Neural progenitor cell (in vitro differentiated cells): ENCODE measurements around the gene PPP2R3C. TPM values are rescaled to one million over a fixed set of nuclear protein-coding genes. Genes with fewer than 3 reads are reported as not detected.

Source experiments
- DNase-seq: peaks from one replicate; pipeline ENCODE4 v3.0.0-alpha.2; 2016; ENCODE audit warnings: low spot score
- H2AFZ ChIP-seq: fragments of 200-600 bp; sonication (generic); replicated peaks from 2 replicates; pipeline ENCODE4 v1.6.1; 2016; ENCODE audit warnings: antibody characterized with exemption
- H3F3A ChIP-seq: fragments of 200-600 bp; sonication (generic); 2 replicates; pipeline ENCODE4 v1.6.1; 2016; ENCODE audit warnings: antibody characterized with exemption, low read depth
- H3K27ac ChIP-seq: fragments of 200-600 bp; sonication (generic); 2 replicates; pipeline ENCODE4 v1.5.1; 2016; ENCODE audit warnings: mild to moderate bottlenecking
- H3K27me3 ChIP-seq: fragments of 200-600 bp; sonication (generic); 2 replicates; pipeline ENCODE4 v1.6.1; 2016; ENCODE audit warnings: mild to moderate bottlenecking, moderate library complexity
- H3K36me3 ChIP-seq: fragments of 200-600 bp; sonication (generic); 2 replicates; pipeline ENCODE4 v1.5.1; 2016
- H3K4me1 ChIP-seq: fragments of 200-600 bp; sonication (generic); 2 replicates; pipeline ENCODE4 v1.6.1; 2016; ENCODE audit warnings: mixed run types
- H3K4me2 ChIP-seq: fragments of 200-600 bp; sonication (generic); 2 replicates; pipeline ENCODE4 v1.6.1; 2016
- H3K4me3 ChIP-seq: fragments of 200-600 bp; sonication (generic); 2 replicates; pipeline ENCODE4 v1.5.1; 2016
- H3K79me2 ChIP-seq: fragments of 200-600 bp; sonication (generic); 2 replicates; pipeline ENCODE4 v1.6.1; 2016; ENCODE audit warnings: low read depth
- H3K9ac ChIP-seq: fragments of 200-600 bp; sonication (generic); 2 replicates; pipeline ENCODE4 v1.6.1; 2016
- H3K9me3 ChIP-seq: fragments of 200-600 bp; sonication (generic); 2 replicates; pipeline ENCODE4 v1.5.1; 2016; ENCODE audit warnings: low read depth
- H4K20me1 ChIP-seq: fragments of 200-600 bp; sonication (generic); 2 replicates; pipeline ENCODE4 v1.6.1; 2016; ENCODE audit warnings: low read depth
- H3K27ac Mint-ChIP-seq: 3 replicates; pipeline ENCODE4 v1.8.0; 2021; ENCODE audit warnings: mixed read lengths
- H3K27me3 Mint-ChIP-seq: 2 replicates; pipeline ENCODE4 v1.8.0; 2022; ENCODE audit warnings: low read depth, mild to moderate bottlenecking, inconsistent platforms, moderate library complexity, mixed read lengths; ENCODE audit not compliant: insufficient read depth
- H3K36me3 Mint-ChIP-seq: 3 replicates; pipeline ENCODE4 v1.8.0; 2021; ENCODE audit warnings: mixed read lengths
- H3K4me1 Mint-ChIP-seq: 3 replicates; pipeline ENCODE4 v1.8.0; 2021; ENCODE audit warnings: mixed read lengths
- H3K4me3 Mint-ChIP-seq: 3 replicates; pipeline ENCODE4 v1.8.0; 2021; ENCODE audit warnings: mild to moderate bottlenecking, moderate library complexity, mixed read lengths
- H3K9me3 Mint-ChIP-seq: 3 replicates; pipeline ENCODE4 v1.8.0; 2020; ENCODE audit warnings: mixed read lengths
- EZH2 ChIP-seq: fragments of 200-600 bp; sonication (generic); IDR thresholded peaks from 2 replicates; pipeline ENCODE4 v1.6.1; 2017; ENCODE audit warnings: antibody characterized with exemption, mild to moderate bottlenecking, moderate library complexity
- EZH2phosphoT487 ChIP-seq: fragments of 200-600 bp; sonication (generic); IDR thresholded peaks from 2 replicates; pipeline ENCODE4 v1.6.1; 2017; ENCODE audit warnings: antibody characterized with exemption
- total RNA-seq: library from RNA; depleted of rRNA; stranded (reverse); fragments of >200 nt; gene quantifications from 2 replicates; pipeline ENCODE4 v1.2.3, GENCODE V29; 2015; ENCODE audit warnings: low replicate concordance
- TF ChIP-seq, protein P1 (sequence below): fragments of 200-600 bp; sonication (generic); IDR thresholded peaks from 2 replicates; pipeline ENCODE4 v1.5.1; 2017; ENCODE audit warnings: antibody characterized with exemption, mild to moderate bottlenecking

The PPP2R3C gene
- total RNA-seq, 1 donor from 2014 or later: 67.4 TPM

DNA sequence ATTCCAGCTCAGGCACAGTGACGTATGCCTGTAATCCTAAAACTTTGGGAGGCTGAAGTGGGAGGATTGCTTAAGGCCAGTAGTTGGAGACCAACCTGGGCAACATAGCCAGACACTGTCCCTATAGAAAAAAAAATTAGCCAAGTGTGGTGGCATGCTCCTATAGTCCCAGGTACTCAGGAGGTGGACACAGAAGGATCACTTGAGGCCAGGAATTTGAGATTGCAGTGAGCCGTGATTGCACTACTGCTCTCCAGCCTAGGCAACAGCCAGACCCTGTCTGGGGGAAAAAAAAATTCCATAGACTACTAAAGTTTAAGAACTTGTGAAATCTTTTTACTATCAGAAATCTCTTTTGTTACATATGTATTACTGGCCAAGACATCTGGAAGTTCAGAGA lies 69.2 kb downstream of the PPP2R3C start:
- no peak overlapping the region for H3K9ac ChIP-seq
- H3K9me3 Mint-ChIP-seq: no peaks in the 10 kb centered on the region

DNA sequence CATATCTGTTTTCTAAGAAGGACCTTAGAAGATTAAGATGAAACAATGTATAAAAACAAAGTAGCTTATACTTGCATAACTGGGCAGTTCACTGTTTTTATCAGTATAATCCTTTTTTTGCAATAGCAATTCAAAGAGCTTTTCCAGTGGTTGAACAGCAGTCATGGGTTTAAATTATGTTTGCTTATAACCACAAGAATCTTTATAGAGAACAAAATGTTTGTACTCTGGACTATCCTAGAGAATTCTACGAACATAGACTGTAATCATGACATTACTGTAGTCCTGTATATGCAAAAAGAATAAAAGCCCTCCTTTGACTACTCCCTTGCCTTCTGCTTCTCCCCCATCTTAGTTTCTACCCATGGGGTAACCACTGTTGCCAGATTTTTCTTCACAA lies 70.0 kb downstream of the PPP2R3C start:
- H3K27ac Mint-ChIP-seq: no peak overlapping the region
- H2AFZ ChIP-seq: no peak overlapping the region
- peaks cover 10% of the 10 kb centered on the region for H3K79me2 ChIP-seq
- peaks cover 17% of the 10 kb centered on the region for H3K36me3 Mint-ChIP-seq
- H3K9ac ChIP-seq: no peak overlapping the region
- H3K4me2 ChIP-seq: no peak overlapping the region
- peaks cover 3% of the 10 kb centered on the region for H3K36me3 ChIP-seq
- no peak for DNase-seq
- H3K9me3 Mint-ChIP-seq: no peaks in the 10 kb centered on the region
- H3K4me1 ChIP-seq: peaks cover 6% of the 10 kb centered on the region
- no peak overlapping the region for H3K4me3 Mint-ChIP-seq
- no peak overlapping the region for H3K4me3 ChIP-seq
- no peaks in the 10 kb centered on the region for H3K27me3 Mint-ChIP-seq
- H3K27me3 ChIP-seq: no peaks in the 10 kb centered on the region
- H3K27ac ChIP-seq: no peak overlapping the region
- peaks cover 8% of the 10 kb centered on the region for H4K20me1 ChIP-seq
- H3F3A ChIP-seq: peaks cover 5% of the 10 kb centered on the region
- no peaks in the 10 kb centered on the region for H3K9me3 ChIP-seq
- TF ChIP-seq EZH2 (no peak), EZH2phosphoT487 (no peak)
- TF ChIP-seq, protein P1, sequence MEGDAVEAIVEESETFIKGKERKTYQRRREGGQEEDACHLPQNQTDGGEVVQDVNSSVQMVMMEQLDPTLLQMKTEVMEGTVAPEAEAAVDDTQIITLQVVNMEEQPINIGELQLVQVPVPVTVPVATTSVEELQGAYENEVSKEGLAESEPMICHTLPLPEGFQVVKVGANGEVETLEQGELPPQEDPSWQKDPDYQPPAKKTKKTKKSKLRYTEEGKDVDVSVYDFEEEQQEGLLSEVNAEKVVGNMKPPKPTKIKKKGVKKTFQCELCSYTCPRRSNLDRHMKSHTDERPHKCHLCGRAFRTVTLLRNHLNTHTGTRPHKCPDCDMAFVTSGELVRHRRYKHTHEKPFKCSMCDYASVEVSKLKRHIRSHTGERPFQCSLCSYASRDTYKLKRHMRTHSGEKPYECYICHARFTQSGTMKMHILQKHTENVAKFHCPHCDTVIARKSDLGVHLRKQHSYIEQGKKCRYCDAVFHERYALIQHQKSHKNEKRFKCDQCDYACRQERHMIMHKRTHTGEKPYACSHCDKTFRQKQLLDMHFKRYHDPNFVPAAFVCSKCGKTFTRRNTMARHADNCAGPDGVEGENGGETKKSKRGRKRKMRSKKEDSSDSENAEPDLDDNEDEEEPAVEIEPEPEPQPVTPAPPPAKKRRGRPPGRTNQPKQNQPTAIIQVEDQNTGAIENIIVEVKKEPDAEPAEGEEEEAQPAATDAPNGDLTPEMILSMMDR: no peak
- peaks cover 8% of the 10 kb centered on the region for H3K4me1 Mint-ChIP-seq

More for the DNA sequence above, 69.2 kb downstream of the PPP2R3C start:
- H3K27me3 Mint-ChIP-seq: no peaks in the 10 kb centered on the region
- H2AFZ ChIP-seq: no peak overlapping the region
- H3K27ac ChIP-seq: no peak overlapping the region
- TF ChIP-seq EZH2 (no peak), EZH2phosphoT487 (no peak)
- TF ChIP-seq, protein P1: no peak
- no peaks in the 10 kb centered on the region for H3K9me3 ChIP-seq
- DNase-seq: no peak
- H3F3A ChIP-seq: no peaks in the 10 kb centered on the region
- no peak overlapping the region for H3K4me3 Mint-ChIP-seq
- H3K4me1 Mint-ChIP-seq: peaks cover 7% of the 10 kb centered on the region
- peaks cover 18% of the 10 kb centered on the region for H3K36me3 Mint-ChIP-seq
- H3K79me2 ChIP-seq: peaks cover 1% of the 10 kb centered on the region
- peaks cover 3% of the 10 kb centered on the region for H3K36me3 ChIP-seq
- H4K20me1 ChIP-seq: peaks cover 3% of the 10 kb centered on the region
- H3K27me3 ChIP-seq: no peaks in the 10 kb centered on the region
- no peak overlapping the region for H3K27ac Mint-ChIP-seq
- H3K4me1 ChIP-seq: no peaks in the 10 kb centered on the region
- H3K4me3 ChIP-seq: no peak overlapping the region
- no peak overlapping the region for H3K4me2 ChIP-seq

DNA sequence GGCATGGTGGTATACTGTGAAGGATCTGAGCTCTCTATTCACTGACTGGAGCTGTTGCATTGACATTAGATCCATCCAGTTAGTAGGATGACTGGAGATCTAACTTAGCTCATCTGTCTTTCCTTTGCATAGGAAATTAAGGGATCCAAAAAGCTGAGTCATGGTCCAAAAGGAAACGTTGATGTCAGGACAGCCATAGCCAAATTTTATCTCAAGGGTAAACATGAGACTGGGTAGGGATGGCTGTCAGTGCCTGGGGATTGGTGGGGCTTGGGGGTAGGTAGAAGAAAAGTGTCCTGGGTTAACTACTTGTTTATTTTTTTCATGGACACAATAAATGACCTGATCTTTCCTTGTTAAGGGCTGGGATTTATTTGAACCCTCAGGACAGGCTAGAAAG lies 71.1 kb downstream of the PPP2R3C start:
- Histone ChIP-seq H3K4me1 (peaks cover 6% of the 10 kb centered on the region), H3K36me3 (peaks cover 3% of the 10 kb centered on the region), H3K4me3 (no peak overlapping the region), H3K27ac (no peak overlapping the region), H2AFZ (no peak overlapping the region), H3K27me3 (no peaks in the 10 kb centered on the region), H3K9ac (no peak overlapping the region), H3K79me2 (peaks cover 11% of the 10 kb centered on the region), H3F3A (peaks cover 12% of the 10 kb centered on the region), H3K4me2 (no peak overlapping the region), H4K20me1 (peaks cover 8% of the 10 kb centered on the region), H3K9me3 (no peaks in the 10 kb centered on the region)
- DNase-seq: no peak
- Mint-ChIP-seq H3K4me1 (peaks cover 11% of the 10 kb centered on the region), H3K4me3 (no peak overlapping the region), H3K27ac (no peak overlapping the region), H3K36me3 (peaks cover 16% of the 10 kb centered on the region), H3K9me3 (no peaks in the 10 kb centered on the region), H3K27me3 (no peaks in the 10 kb centered on the region)
- TF ChIP-seq EZH2phosphoT487 (no peak), EZH2 (no peak)
- TF ChIP-seq, protein P1: no peak
